Activated naive CD8-positive, alpha-beta T cell treated with anti-CD3 and anti-CD28 coated beads for 36 hours (primary cell): ENCODE results near the gene KRTAP19-8. TPM values are rescaled to one million over a fixed set of nuclear protein-coding genes. Genes with fewer than 3 reads are reported as not detected.

ENCODE experiments used
- DNase-seq: peaks from one replicate; pipeline ENCODE4 v3.0.0; 2021
- H3K27ac Mint-ChIP-seq: one replicate; pipeline ENCODE4 v1.8.0; 2022; ENCODE audit warnings: mild to moderate bottlenecking, moderate library complexity, mixed read lengths
- H3K27me3 Mint-ChIP-seq: one replicate; pipeline ENCODE4 v1.8.0; 2022; ENCODE audit warnings: mild to moderate bottlenecking, mixed read lengths
- H3K36me3 Mint-ChIP-seq: one replicate; pipeline ENCODE4 v1.8.0; 2021; ENCODE audit warnings: mild to moderate bottlenecking, mixed read lengths
- H3K4me1 Mint-ChIP-seq: one replicate; pipeline ENCODE4 v1.8.0; 2021; ENCODE audit warnings: mixed read lengths
- H3K4me3 Mint-ChIP-seq: one replicate; pipeline ENCODE4 v1.8.0; 2022; ENCODE audit warnings: mild to moderate bottlenecking, moderate library complexity, mixed read lengths
- H3K9me3 Mint-ChIP-seq: one replicate; pipeline ENCODE4 v1.8.0; 2022; ENCODE audit warnings: mixed read lengths
- total RNA-seq, 2 experiments: library from RNA; stranded (reverse); gene quantifications; one replicate each; pipeline ENCODE4 v1.2.3, GENCODE V29; 2021

Gene KRTAP19-8
- total RNA-seq, 2 experiments from 2014 or later = not detected

GRCh38 chr21:31030367-31031106 lies 7.7 kb downstream of the KRTAP19-8 start:
- no peak for DNase-seq
- Mint-ChIP-seq H3K4me1 (no peaks in the 10 kb centered on the region), H3K27ac (no peak overlapping the region), H3K9me3 (peaks cover 3% of the 10 kb centered on the region), H3K27me3 (peaks cover 17% of the 10 kb centered on the region), H3K36me3 (no peaks in the 10 kb centered on the region), H3K4me3 (no peak overlapping the region)

- Mint-ChIP-seq H3K36me3 (no peaks in the 10 kb centered on the region), H3K27ac (no peak overlapping the region), H3K4me3 (no peak overlapping the region), H3K27me3 (peaks cover 25% of the 10 kb centered on the region), H3K4me1 (no peaks in the 10 kb centered on the region), H3K9me3 (no peaks in the 10 kb centered on the region)
- DNase-seq = no peak
These were observed 14.6 kb downstream of the KRTAP19-8 start for GRCh38 chr21:31023680-31024079.

GRCh38 chr21:31022306-31022705 lies 16.0 kb downstream of the KRTAP19-8 start:
- Mint-ChIP-seq H3K27ac (no peak overlapping the region), H3K4me1 (no peaks in the 10 kb centered on the region), H3K36me3 (no peaks in the 10 kb centered on the region), H3K27me3 (peaks cover 25% of the 10 kb centered on the region), H3K9me3 (no peaks in the 10 kb centered on the region), H3K4me3 (no peak overlapping the region)
- no peak for DNase-seq

- peaks cover 17% of the 10 kb centered on the region for H3K27me3 Mint-ChIP-seq
- no peak overlapping the region for H3K4me3 Mint-ChIP-seq
- peaks cover under 1% of the 10 kb centered on the region for H3K4me1 Mint-ChIP-seq
- H3K9me3 Mint-ChIP-seq = no peaks in the 10 kb centered on the region
- no peak overlapping the region for H3K27ac Mint-ChIP-seq
- no peak for DNase-seq
- H3K36me3 Mint-ChIP-seq = no peaks in the 10 kb centered on the region
These were observed 20.0 kb downstream of the KRTAP19-8 start for GRCh38 chr21:31018232-31018631.

GRCh38 chr21:31014891-31015290 lies 23.4 kb downstream of the KRTAP19-8 start:
- peaks cover 5% of the 10 kb centered on the region for H3K27me3 Mint-ChIP-seq
- no peak overlapping the region for H3K27ac Mint-ChIP-seq
- no peak overlapping the region for H3K4me3 Mint-ChIP-seq
- peaks cover 14% of the 10 kb centered on the region for H3K4me1 Mint-ChIP-seq
- DNase-seq = no peak
- no peaks in the 10 kb centered on the region for H3K9me3 Mint-ChIP-seq
- no peaks in the 10 kb centered on the region for H3K36me3 Mint-ChIP-seq

GRCh38 chr21:31012133-31013089 lies 25.9 kb downstream of the KRTAP19-8 start:
- Mint-ChIP-seq H3K4me1 (peaks cover 14% of the 10 kb centered on the region), H3K9me3 (no peaks in the 10 kb centered on the region), H3K27ac (no peak overlapping the region), H3K4me3 (peak overlapping the region; percentile 15), H3K36me3 (no peaks in the 10 kb centered on the region), H3K27me3 (peaks cover 5% of the 10 kb centered on the region)
- DNase-seq = no peak

- H3K4me3 Mint-ChIP-seq = no peak overlapping the region
- DNase-seq = no peak
- H3K9me3 Mint-ChIP-seq = peaks cover 3% of the 10 kb centered on the region
- no peaks in the 10 kb centered on the region for H3K36me3 Mint-ChIP-seq
- H3K27me3 Mint-ChIP-seq = peaks cover 8% of the 10 kb centered on the region
- H3K27ac Mint-ChIP-seq = no peak overlapping the region
- peaks cover 14% of the 10 kb centered on the region for H3K4me1 Mint-ChIP-seq
These were observed 26.9 kb downstream of the KRTAP19-8 start for GRCh38 chr21:31011412-31011811.

GRCh38 chr21:31008355-31008754 lies 29.9 kb downstream of the KRTAP19-8 start:
- peaks cover 7% of the 10 kb centered on the region for H3K27me3 Mint-ChIP-seq
- H3K4me3 Mint-ChIP-seq = no peak overlapping the region
- peaks cover 3% of the 10 kb centered on the region for H3K9me3 Mint-ChIP-seq
- DNase-seq = no peak
- H3K4me1 Mint-ChIP-seq = peaks cover 14% of the 10 kb centered on the region
- no peak overlapping the region for H3K27ac Mint-ChIP-seq
- no peaks in the 10 kb centered on the region for H3K36me3 Mint-ChIP-seq

- Mint-ChIP-seq H3K4me1 (no peaks in the 10 kb centered on the region), H3K4me3 (no peak overlapping the region), H3K27ac (no peak overlapping the region), H3K9me3 (peaks cover 3% of the 10 kb centered on the region), H3K36me3 (no peaks in the 10 kb centered on the region), H3K27me3 (peaks cover 13% of the 10 kb centered on the region)
- no peak for DNase-seq
These were observed 33.3 kb downstream of the KRTAP19-8 start for GRCh38 chr21:31005019-31005418.

- Mint-ChIP-seq H3K27ac (no peak overlapping the region), H3K4me3 (no peak overlapping the region), H3K27me3 (peaks cover 13% of the 10 kb centered on the region), H3K9me3 (peaks cover 3% of the 10 kb centered on the region), H3K36me3 (no peaks in the 10 kb centered on the region), H3K4me1 (no peaks in the 10 kb centered on the region)
- DNase-seq = no peak
These were observed 34.8 kb downstream of the KRTAP19-8 start for GRCh38 chr21:31003471-31003870.

- Mint-ChIP-seq H3K9me3 (no peaks in the 10 kb centered on the region), H3K36me3 (no peaks in the 10 kb centered on the region), H3K27ac (no peak overlapping the region), H3K4me3 (no peak overlapping the region), H3K4me1 (no peaks in the 10 kb centered on the region), H3K27me3 (no peaks in the 10 kb centered on the region)
- no peak for DNase-seq
These were observed 40.7 kb downstream of the KRTAP19-8 start for GRCh38 chr21:30997541-30997940.

- Mint-ChIP-seq H3K36me3 (no peaks in the 10 kb centered on the region), H3K4me3 (no peak overlapping the region), H3K27ac (no peak overlapping the region), H3K27me3 (peaks cover 5% of the 10 kb centered on the region), H3K4me1 (no peaks in the 10 kb centered on the region), H3K9me3 (no peaks in the 10 kb centered on the region)
- DNase-seq = no peak
These were observed 41.5 kb downstream of the KRTAP19-8 start for GRCh38 chr21:30996728-30997127.

GRCh38 chr21:30994932-30995331 lies 43.3 kb downstream of the KRTAP19-8 start:
- Mint-ChIP-seq H3K27ac (no peak overlapping the region), H3K4me3 (no peak overlapping the region), H3K9me3 (no peaks in the 10 kb centered on the region), H3K4me1 (no peaks in the 10 kb centered on the region), H3K36me3 (no peaks in the 10 kb centered on the region), H3K27me3 (peaks cover 5% of the 10 kb centered on the region)
- DNase-seq = no peak

- H3K27me3 Mint-ChIP-seq = peaks cover 5% of the 10 kb centered on the region
- no peak overlapping the region for H3K4me3 Mint-ChIP-seq
- DNase-seq = no peak
- H3K9me3 Mint-ChIP-seq = no peaks in the 10 kb centered on the region
- no peaks in the 10 kb centered on the region for H3K36me3 Mint-ChIP-seq
- H3K27ac Mint-ChIP-seq = no peak overlapping the region
- no peaks in the 10 kb centered on the region for H3K4me1 Mint-ChIP-seq
These were observed 47.6 kb downstream of the KRTAP19-8 start for GRCh38 chr21:30990514-30991262.

GRCh38 chr21:30988706-30989105 lies 49.6 kb downstream of the KRTAP19-8 start:
- no peak overlapping the region for H3K27ac Mint-ChIP-seq
- no peak for DNase-seq
- H3K27me3 Mint-ChIP-seq = peaks cover 5% of the 10 kb centered on the region
- no peaks in the 10 kb centered on the region for H3K4me1 Mint-ChIP-seq
- H3K36me3 Mint-ChIP-seq = no peaks in the 10 kb centered on the region
- no peak overlapping the region for H3K4me3 Mint-ChIP-seq
- no peaks in the 10 kb centered on the region for H3K9me3 Mint-ChIP-seq
